HL-60 (cell line): ENCODE data around the gene RTN4RL1.

Experiments used
- GABPA ChIP-seq: IDR thresholded peaks from 2 replicates; pipeline ENCODE4 v1.6.1; 2012; ENCODE audit warnings: low read depth
- POLR2AphosphoS5 ChIP-seq: IDR thresholded peaks from 2 replicates; pipeline ENCODE4 v1.6.1; 2012; ENCODE audit warnings: low read depth
- TF ChIP-seq, protein P1 (sequence below): IDR thresholded peaks from one replicate; pipeline ENCODE4 v1.5.1; 2011; ENCODE audit warnings: low read length, control low read depth, inconsistent platforms; ENCODE audit not compliant: insufficient read depth
- TF ChIP-seq, protein P2 (sequence below): IDR thresholded peaks from 2 replicates; pipeline ENCODE4 v1.6.1; 2012; ENCODE audit warnings: low read depth; ENCODE audit not compliant: insufficient replicate concordance

DNA sequence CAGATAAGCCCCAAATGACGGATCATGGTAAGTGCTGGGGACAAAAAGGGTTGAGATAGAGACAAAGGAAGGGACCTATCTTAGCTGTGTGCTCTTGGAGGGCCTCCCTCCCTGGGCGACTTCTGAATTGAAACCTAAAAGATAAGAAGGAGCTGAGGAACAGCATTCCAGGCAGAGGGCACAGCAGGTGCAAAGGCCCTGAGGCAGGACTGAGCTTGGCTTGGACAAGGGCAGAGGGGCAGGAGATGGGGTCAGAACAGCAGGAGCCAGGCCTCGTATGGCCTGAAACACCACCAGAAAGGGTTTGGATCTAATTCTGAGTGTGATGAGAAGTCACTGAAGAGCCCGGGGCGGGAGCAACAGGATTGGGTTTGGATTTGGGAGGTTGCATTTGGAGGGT, 75.4 kb downstream of the RTN4RL1 start:
- TF ChIP-seq, protein P1, sequence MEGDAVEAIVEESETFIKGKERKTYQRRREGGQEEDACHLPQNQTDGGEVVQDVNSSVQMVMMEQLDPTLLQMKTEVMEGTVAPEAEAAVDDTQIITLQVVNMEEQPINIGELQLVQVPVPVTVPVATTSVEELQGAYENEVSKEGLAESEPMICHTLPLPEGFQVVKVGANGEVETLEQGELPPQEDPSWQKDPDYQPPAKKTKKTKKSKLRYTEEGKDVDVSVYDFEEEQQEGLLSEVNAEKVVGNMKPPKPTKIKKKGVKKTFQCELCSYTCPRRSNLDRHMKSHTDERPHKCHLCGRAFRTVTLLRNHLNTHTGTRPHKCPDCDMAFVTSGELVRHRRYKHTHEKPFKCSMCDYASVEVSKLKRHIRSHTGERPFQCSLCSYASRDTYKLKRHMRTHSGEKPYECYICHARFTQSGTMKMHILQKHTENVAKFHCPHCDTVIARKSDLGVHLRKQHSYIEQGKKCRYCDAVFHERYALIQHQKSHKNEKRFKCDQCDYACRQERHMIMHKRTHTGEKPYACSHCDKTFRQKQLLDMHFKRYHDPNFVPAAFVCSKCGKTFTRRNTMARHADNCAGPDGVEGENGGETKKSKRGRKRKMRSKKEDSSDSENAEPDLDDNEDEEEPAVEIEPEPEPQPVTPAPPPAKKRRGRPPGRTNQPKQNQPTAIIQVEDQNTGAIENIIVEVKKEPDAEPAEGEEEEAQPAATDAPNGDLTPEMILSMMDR: no peak
- TF ChIP-seq GABPA: no peak
- TF ChIP-seq, protein P2, sequence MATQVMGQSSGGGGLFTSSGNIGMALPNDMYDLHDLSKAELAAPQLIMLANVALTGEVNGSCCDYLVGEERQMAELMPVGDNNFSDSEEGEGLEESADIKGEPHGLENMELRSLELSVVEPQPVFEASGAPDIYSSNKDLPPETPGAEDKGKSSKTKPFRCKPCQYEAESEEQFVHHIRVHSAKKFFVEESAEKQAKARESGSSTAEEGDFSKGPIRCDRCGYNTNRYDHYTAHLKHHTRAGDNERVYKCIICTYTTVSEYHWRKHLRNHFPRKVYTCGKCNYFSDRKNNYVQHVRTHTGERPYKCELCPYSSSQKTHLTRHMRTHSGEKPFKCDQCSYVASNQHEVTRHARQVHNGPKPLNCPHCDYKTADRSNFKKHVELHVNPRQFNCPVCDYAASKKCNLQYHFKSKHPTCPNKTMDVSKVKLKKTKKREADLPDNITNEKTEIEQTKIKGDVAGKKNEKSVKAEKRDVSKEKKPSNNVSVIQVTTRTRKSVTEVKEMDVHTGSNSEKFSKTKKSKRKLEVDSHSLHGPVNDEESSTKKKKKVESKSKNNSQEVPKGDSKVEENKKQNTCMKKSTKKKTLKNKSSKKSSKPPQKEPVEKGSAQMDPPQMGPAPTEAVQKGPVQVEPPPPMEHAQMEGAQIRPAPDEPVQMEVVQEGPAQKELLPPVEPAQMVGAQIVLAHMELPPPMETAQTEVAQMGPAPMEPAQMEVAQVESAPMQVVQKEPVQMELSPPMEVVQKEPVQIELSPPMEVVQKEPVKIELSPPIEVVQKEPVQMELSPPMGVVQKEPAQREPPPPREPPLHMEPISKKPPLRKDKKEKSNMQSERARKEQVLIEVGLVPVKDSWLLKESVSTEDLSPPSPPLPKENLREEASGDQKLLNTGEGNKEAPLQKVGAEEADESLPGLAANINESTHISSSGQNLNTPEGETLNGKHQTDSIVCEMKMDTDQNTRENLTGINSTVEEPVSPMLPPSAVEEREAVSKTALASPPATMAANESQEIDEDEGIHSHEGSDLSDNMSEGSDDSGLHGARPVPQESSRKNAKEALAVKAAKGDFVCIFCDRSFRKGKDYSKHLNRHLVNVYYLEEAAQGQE: no peak
- TF ChIP-seq POLR2AphosphoS5: no peak
